PC-9 (cell line): Measurements from ENCODE around the gene PTPDC1. TPM values are rescaled to one million over a fixed set of nuclear protein-coding genes. Genes with fewer than 3 reads are reported as not detected.

Experiments used
- BruUV-seq: library from RNA; stranded (reverse); fragments of 400-500 nt; replicated peaks from 2 replicates; lab custom pipeline; 2021; lab: Mats Ljungman, UMichigan
- CTCF ChIA-PET: fragments of 300-600 bp; sonication (Branson Sonifier 250); formaldehyde crosslinking; loops from one replicate; lab custom pipeline; 2022; ENCODE audit warnings: antibody characterized with exemption; lab: Charles Lee
- POLR2A ChIA-PET: fragments of 300-600 bp; sonication (Branson Sonifier 250); formaldehyde crosslinking; loops from one replicate; lab custom pipeline; 2022; ENCODE audit warnings: antibody characterized with exemption; ENCODE audit not compliant: unreplicated experiment; lab: Charles Lee
- DNase-seq, 2 experiments: peaks; one replicate each; pipeline versions ENCODE4 v3.0.0 to v3.0.0-alpha.2; 2015 to 2022; ENCODE audit warnings: mixed read lengths in 1 of 2
- H2AFZ ChIP-seq: fragments of 200-600 bp; sonication (generic); 2 replicates; pipeline ENCODE4 v1.8.1; 2017; ENCODE audit warnings: antibody characterized with exemption
- H3F3A ChIP-seq: fragments of 200-600 bp; sonication (generic); 2 replicates; pipeline ENCODE4 v1.8.1; 2017; ENCODE audit warnings: antibody characterized with exemption, mild to moderate bottlenecking, low read depth; ENCODE audit not compliant: insufficient read depth
- H3K27ac ChIP-seq: fragments of 200-600 bp; sonication (generic); 2 replicates; pipeline ENCODE4 v1.6.1; 2016; ENCODE audit warnings: mixed run types
- H3K27me3 ChIP-seq: fragments of 200-600 bp; sonication (generic); 2 replicates; pipeline ENCODE4 v1.6.1; 2016; ENCODE audit warnings: low read depth, mixed run types; ENCODE audit not compliant: insufficient read depth
- H3K36me3 ChIP-seq: fragments of 200-600 bp; sonication (generic); 2 replicates; pipeline ENCODE4 v1.6.1; 2016; ENCODE audit warnings: low read depth, mixed run types
- H3K4me1 ChIP-seq: fragments of 200-600 bp; sonication (generic); replicated peaks from 2 replicates; pipeline ENCODE4 v1.6.1; 2016; ENCODE audit warnings: mixed run types; ENCODE audit not compliant: insufficient read depth
- H3K4me2 ChIP-seq: fragments of 200-600 bp; sonication (generic); 2 replicates; pipeline ENCODE4 v1.6.1; 2017; ENCODE audit warnings: mixed run types
- H3K4me3 ChIP-seq: fragments of 200-600 bp; sonication (generic); 2 replicates; pipeline ENCODE4 v1.6.1; 2016; ENCODE audit warnings: mixed run types
- H3K79me2 ChIP-seq: fragments of 200-600 bp; sonication (generic); 2 replicates; pipeline ENCODE4 v1.6.1; 2017; ENCODE audit warnings: low read depth, mixed run types
- H3K9me2 ChIP-seq: fragments of 200-600 bp; sonication (generic); 2 replicates; pipeline ENCODE4 v1.8.1; 2017; ENCODE audit warnings: mild to moderate bottlenecking; ENCODE audit not compliant: insufficient read depth
- H3K9me3 ChIP-seq: fragments of 200-600 bp; sonication (generic); 2 replicates; pipeline ENCODE4 v1.8.1; 2016; ENCODE audit warnings: low read depth; ENCODE audit not compliant: insufficient read depth
- H4K20me1 ChIP-seq: fragments of 200-600 bp; sonication (generic); 2 replicates; pipeline ENCODE4 v1.8.1; 2017; ENCODE audit not compliant: insufficient read depth
- CTCF ChIP-seq: fragments of 200-600 bp; sonication (generic); conservative IDR thresholded peaks from 2 replicates; pipeline ENCODE4 v1.6.1; 2017; ENCODE audit warnings: mixed run types, antibody characterized with exemption, mild to moderate bottlenecking, moderate library complexity
- EZH2 ChIP-seq: fragments of 200-600 bp; sonication (generic); IDR thresholded peaks from 2 replicates; pipeline ENCODE4 v1.8.0; 2017; ENCODE audit warnings: antibody characterized with exemption, low read depth
- intact Hi-C: fragments of 100-400 bp; cut with micrococcal nuclease; formaldehyde crosslinking; loops from one replicate; pipeline ENCODE4 v1.10.0; 2022; ENCODE audit not compliant: unreplicated experiment
- total RNA-seq: library from RNA; stranded (reverse); gene quantifications from 2 replicates; pipeline ENCODE4 v1.2.3, GENCODE V29; 2021

Gene PTPDC1
- total RNA-seq, 1 experiment from 2014 or later, result 7.4 TPM

- POLR2A ChIA-PET, result no interaction called here
- H3K36me3 ChIP-seq, result no peaks in the 10 kb centered on the region
- CTCF ChIA-PET, result no interaction called here
These were observed 41.5 kb upstream of the PTPDC1 start for GRCh38 chr9:94042516-94043360.

GRCh38 chr9:94054716-94055115 lies 29.5 kb upstream of the PTPDC1 start:
- H4K20me1 ChIP-seq, result no peaks in the 10 kb centered on the region
- no peak overlapping the region for H2AFZ ChIP-seq
- no peak overlapping the region for H3K4me3 ChIP-seq
- no peaks in the 10 kb centered on the region for H3K27me3 ChIP-seq
- H3K9me3 ChIP-seq, result peaks cover 5% of the 10 kb centered on the region; the same call in 1 of the 2 replicates
- intact Hi-C loops, result no loop called here
- no peaks in the 10 kb centered on the region for H3K36me3 ChIP-seq
- no peaks in the 10 kb centered on the region for H3F3A ChIP-seq
- no peak overlapping the region for H3K4me2 ChIP-seq
- no peaks in the 10 kb centered on the region for H3K79me2 ChIP-seq
- no peaks in the 10 kb centered on the region for H3K4me1 ChIP-seq
- no peak overlapping the region for H3K27ac ChIP-seq
- no TSS peak for BruUV-seq
- POLR2A ChIA-PET, result no interaction called here
- TF ChIP-seq EZH2 (no peak), CTCF (no peak)
- no peaks in the 10 kb centered on the region for H3K9me2 ChIP-seq
- CTCF ChIA-PET, result no interaction called here
- DNase-seq, result no peak

More at GRCh38 chr9:94042516-94043360, 41.5 kb upstream of the PTPDC1 start:
- Histone ChIP-seq H3K27me3 (no peaks in the 10 kb centered on the region), H3K27ac (no peak overlapping the region), H3K79me2 (no peaks in the 10 kb centered on the region), H3F3A (no peaks in the 10 kb centered on the region), H3K4me2 (no peak overlapping the region), H3K4me1 (no peaks in the 10 kb centered on the region), H3K4me3 (no peak overlapping the region), H3K9me3 (no peaks in the 10 kb centered on the region), H2AFZ (no peak overlapping the region), H3K9me2 (no peaks in the 10 kb centered on the region), H4K20me1 (no peaks in the 10 kb centered on the region)
- no peak for DNase-seq
- intact Hi-C loops, result no loop called here
- no peak for TF ChIP-seq EZH2
- TF ChIP-seq CTCF, result no peak
- no TSS peak for BruUV-seq

- Histone ChIP-seq H2AFZ (no peak overlapping the region), H3K27ac (no peak overlapping the region), H3K27me3 (no peaks in the 10 kb centered on the region), H3K4me3 (no peak overlapping the region), H3K9me2 (no peaks in the 10 kb centered on the region), H3F3A (no peaks in the 10 kb centered on the region), H3K9me3 (peaks cover under 1% of the 10 kb centered on the region), H3K4me1 (no peaks in the 10 kb centered on the region), H3K79me2 (no peaks in the 10 kb centered on the region), H4K20me1 (no peaks in the 10 kb centered on the region), H3K4me2 (no peak overlapping the region), H3K36me3 (no peaks in the 10 kb centered on the region)
- POLR2A ChIA-PET, result no interaction called here
- DNase-seq, result no peak
- CTCF ChIA-PET, result no interaction called here
- BruUV-seq, result no TSS peak
- TF ChIP-seq CTCF (no peak), EZH2 (no peak)
- intact Hi-C loops, result no loop called here
These were observed 27.8 kb upstream of the PTPDC1 start for GRCh38 chr9:94056442-94056974.
